Stimulated activated CD4-positive, alpha-beta T cell treated with anti-CD3 and anti-CD28 coated beads, Interleukin-15, amount 100 ng/mL, for 24 hours (primary cell): ENCODE results near the gene STAT6.

Source experiments
- DNase-seq: peaks from one replicate; pipeline ENCODE4 v3.0.0-alpha.2; 2020

The STAT6 gene

DNA sequence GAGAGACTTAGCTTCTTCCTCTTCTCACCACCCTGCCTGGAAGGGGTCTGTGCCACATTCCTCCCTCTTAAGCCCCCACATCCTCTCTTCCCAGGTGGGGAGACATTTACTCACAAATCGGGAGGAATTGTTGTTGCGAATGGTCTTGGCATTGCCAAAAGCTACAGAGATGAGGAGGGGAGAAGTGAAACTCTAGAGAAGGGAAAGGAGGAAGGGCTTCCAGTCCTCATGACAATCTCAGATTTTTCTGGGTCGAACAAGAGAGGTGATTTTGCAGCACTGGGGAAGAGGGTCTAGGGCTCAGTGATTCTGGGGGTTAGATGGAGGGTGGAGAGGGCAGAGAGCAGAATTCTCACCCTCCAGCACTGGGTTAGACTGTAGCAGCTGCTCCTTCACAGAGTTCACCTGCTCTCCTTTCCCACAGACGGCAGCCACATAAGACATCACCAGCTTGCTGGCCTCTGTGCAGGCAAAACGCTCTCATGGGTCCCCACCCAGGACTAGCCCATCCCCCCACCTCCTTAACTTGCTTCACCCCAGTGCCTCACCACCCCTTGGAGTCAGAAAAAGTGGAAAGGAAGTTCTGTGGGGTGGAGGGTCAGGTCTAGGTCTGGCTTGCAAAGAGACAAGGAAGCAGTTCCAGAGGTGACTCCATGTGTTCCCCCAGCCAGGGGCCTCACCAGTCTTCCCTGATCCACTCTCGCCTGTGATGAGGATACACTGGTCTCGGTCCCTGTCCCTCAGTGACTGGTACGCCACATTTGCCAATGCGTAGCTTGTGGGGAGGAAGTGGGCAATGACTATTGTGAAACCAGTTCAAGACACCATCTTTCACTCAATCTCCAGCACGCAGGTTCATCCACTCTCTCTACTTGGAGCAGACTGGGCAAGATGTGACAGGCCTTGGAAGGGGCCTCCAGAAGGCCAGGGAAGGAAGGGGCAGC is 63.9 kb downstream of the STAT6 start:
- DNase-seq = peak; percentile 66

DNA sequence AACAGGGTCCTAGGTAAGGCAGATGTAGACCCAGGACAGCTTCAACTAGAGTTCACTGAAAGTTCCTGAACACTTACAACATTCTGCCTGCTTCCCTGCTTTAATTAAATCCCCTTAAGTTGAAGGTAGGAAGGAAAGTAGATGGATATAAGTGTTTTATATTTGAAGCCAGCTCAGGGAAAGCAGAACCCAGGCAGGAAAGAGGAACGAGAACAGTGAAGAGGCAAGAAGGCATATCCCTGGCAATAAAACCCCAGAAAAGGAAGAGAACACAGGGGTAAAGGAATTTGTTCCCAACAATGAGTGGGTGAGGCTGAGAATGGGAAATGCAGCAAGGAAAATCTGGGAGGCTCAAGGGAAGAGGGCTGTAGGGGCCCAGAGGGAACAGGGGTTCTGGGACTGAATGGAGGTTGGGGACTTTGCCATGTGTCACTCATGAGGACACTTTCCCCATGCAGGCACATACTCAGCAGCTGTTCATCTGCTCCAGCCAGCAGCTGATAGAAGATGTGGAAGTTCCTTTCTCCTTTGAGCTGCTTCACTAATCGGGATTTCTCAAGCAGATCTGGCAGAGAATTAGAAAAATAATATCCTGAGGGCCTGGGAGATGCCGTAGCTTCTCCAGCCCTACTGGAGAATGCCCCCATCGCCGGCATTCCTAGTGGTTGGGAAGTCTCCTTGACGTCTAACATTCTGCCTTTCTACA is 64.9 kb downstream of the STAT6 start:
- DNase-seq = no peak
